NCI-H446 (cell line): ENCODE results near the gene SSH2.

Experiments
- DNase-seq, 2 experiments: peaks; one replicate each; lab custom pipeline; 2025; lab: John Stamatoyannopoulos, UW

SSH2 gene

GRCh38 chr17:29778956-29779811 is 150.8 kb downstream of the SSH2 start:
- DNase-seq: peak; percentile 43 to 56

- no peak for DNase-seq
Measured at GRCh38 chr17:29777663-29778062, 152.4 kb downstream of the SSH2 start.

- DNase-seq: no peak
Measured at GRCh38 chr17:29776026-29776425, 154.0 kb downstream of the SSH2 start.

GRCh38 chr17:29772981-29773380 is 157.0 kb downstream of the SSH2 start:
- no peak for DNase-seq

GRCh38 chr17:29771546-29771945 is 158.5 kb downstream of the SSH2 start:
- DNase-seq: no peak

GRCh38 chr17:29769225-29769624 is 160.8 kb downstream of the SSH2 start:
- DNase-seq: no peak

GRCh38 chr17:29766796-29767327 is 163.2 kb downstream of the SSH2 start:
- no peak for DNase-seq

- DNase-seq: no peak
Measured at GRCh38 chr17:29764748-29765147, 165.3 kb downstream of the SSH2 start.

GRCh38 chr17:29764217-29764616 is 165.8 kb downstream of the SSH2 start:
- DNase-seq: no peak

GRCh38 chr17:29763273-29763672 is 166.8 kb downstream of the SSH2 start:
- DNase-seq: no peak

- no peak for DNase-seq
Measured at GRCh38 chr17:29761040-29761761, 168.8 kb downstream of the SSH2 start.

- DNase-seq: no peak
Measured at GRCh38 chr17:29760279-29761039, 169.6 kb downstream of the SSH2 start.

- DNase-seq: no peak
Measured at GRCh38 chr17:29758255-29758654, 171.8 kb downstream of the SSH2 start.

GRCh38 chr17:29757788-29758187 is 172.2 kb downstream of the SSH2 start:
- no peak for DNase-seq

- DNase-seq: no peak
Measured at GRCh38 chr17:29753845-29754439, 176.1 kb downstream of the SSH2 start.

GRCh38 chr17:29749045-29749825 is 180.8 kb downstream of the SSH2 start:
- DNase-seq: no peak

GRCh38 chr17:29748400-29748799 is 181.6 kb downstream of the SSH2 start:
- DNase-seq: no peak

GRCh38 chr17:29747660-29748059 is 182.4 kb downstream of the SSH2 start:
- peak in 1 of 2 experiments; percentile 34 for DNase-seq

- DNase-seq: no peak
Measured at GRCh38 chr17:29746669-29747068, 183.4 kb downstream of the SSH2 start.

GRCh38 chr17:29744121-29744520 is 185.9 kb downstream of the SSH2 start:
- DNase-seq: no peak

- no peak for DNase-seq
Measured at GRCh38 chr17:29742210-29742513, 187.9 kb downstream of the SSH2 start.
